ENCODE measurements around the gene RSPH9.
"Not testable (repeated sequence)": the region's sequence is repeated elsewhere in the genome, so short reads cannot be mapped to it uniquely, and the experiment has no call there.

The RSPH9 gene

DNA sequence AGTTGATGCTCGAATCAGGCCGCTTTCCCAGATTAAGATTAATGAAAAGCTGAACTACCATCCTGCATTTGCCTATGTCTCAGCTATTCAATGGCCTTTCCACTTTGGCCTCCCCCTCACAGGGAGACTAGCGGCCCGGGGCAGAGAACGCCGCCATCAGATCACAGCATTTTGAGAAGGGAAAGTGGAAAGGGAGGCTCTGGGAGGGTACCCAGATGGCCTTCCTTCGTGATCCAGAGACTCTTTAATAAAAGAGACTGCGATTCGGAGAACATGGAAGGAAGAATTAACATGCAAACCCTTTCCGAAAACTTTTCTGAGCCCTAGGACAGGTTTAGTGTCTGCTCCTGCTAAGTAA, 42.2 kb downstream of the RSPH9 start:
- no peak for DNase-seq (ENCODE audit: low spot score)

DNA sequence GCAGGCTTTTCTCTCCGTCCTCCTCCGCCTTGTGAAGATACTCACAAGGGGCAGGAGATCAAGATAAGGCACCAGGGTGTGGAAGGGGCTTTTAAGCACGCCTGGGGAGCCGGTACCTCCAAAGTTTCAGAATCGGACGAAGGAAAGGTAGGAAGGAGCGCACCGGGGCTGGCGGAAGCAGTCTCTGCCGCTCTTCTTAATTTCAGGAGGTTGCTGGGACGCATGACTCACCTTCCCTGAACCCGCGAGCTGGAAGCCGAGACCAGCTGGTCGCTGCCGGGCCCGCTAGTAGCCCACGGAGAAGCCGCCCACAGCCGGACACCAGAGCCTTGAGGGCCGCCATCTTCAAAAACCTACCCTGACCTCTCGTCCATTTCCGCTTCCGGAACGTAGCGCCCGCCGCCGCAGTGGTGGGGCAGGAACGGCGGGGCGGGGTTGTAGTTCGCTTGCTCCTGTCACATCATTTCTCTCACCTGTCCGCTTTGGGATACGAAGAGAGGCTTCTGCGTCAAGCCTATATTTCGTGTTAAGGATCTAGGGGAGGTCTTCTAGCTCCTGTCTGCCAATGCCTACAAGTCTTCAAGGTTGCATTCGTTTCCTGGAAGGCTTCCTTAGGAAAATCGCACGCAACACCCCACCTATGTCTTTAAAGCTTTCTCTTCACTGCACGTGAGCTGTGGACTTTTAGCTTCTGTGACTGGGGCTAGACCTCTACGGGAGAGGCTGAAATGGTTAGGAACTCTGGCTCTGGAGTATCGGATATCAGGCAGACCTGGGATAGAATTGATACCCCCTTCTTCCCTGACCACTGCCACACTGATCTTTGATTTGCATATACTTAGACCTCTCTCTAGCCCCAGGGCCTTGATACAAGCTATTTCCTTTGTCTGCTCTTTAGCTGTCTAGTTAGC, 42.9 kb downstream of the RSPH9 start, which contains the start of gene MRPS18A:
Gene MRPS18A (minus strand): TSS at position 355 of the 911 bp plus-strand sequence. CDS start 12 bp downstream, at position 343.
- peak; percentile 72 for DNase-seq (ENCODE audit: low spot score)

DNA sequence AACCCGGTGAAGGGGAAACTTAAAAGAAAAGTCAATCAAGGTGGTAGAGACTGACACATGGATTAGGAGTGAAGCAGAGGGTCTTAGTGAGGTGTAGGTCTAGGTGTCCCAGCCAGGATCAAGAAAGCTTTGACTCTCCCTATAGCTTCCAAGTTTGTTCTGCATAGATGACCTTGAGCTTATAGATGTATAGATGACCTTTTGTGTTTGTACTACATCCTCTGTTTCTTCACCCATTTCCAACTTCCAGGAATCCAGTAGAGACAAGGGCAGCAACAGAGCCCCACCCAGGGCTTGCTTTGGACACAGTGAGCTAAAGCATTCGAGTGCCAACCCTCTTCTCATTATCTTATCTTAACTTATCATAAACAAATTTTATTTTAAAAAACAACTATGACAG, 44.6 kb downstream of the RSPH9 start:
- no peak for DNase-seq (ENCODE audit: low spot score)

DNA sequence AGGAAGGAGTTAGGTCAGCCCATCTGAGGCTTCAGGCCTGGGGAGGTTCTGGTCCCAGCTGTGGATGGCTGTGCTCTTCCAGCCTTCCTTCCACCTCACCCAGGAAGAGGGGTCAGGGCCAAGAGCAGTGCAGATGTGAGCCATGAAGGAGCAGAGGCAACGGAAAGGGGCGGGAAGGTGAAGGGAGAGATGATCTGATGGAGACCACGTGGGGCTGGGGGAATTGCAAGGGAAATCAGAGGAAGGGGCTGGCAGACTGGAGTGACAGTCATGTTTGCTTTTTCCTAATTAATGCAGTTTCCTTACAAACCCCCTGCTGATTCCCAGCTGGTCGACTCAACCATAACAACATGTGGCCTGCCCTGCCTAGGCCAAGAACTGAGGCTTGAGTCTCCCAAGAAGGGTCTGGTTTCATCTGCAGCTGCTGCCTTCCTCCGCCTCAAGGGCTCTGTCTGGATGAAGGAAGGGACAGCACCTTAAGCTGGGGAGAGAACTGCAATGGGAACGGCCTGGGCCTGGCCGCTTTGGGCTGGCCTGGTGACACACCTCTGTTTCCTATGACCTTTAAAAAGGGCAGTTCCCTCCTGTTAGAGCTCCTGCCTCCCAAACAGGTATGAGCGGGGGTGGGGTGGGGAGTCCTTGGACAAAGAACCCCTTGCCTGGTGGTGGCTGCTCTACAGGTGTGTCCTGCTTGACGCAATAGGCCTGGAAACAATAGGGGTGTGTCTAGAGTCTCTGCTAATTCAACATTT, 50.6 kb downstream of the RSPH9 start:
- DNase-seq (ENCODE audit: low spot score), result no peak

DNA sequence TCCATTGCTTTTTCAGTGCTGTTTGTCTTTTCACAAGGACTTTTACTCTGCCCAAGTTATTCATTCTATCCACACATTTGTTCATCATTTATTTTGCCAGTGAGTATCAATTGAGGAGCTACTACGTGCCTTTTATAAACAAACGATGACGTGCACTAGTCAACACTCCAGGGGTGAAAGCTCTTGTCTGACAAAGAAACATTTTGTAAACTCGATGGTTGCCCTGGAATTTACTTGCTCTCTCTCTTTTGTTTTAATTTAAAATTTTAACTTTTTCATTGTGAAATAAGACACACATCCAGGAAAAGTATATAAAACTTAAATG, 51.1 kb downstream of the RSPH9 start:
- DNase-seq (ENCODE audit: low spot score), result no peak

DNA sequence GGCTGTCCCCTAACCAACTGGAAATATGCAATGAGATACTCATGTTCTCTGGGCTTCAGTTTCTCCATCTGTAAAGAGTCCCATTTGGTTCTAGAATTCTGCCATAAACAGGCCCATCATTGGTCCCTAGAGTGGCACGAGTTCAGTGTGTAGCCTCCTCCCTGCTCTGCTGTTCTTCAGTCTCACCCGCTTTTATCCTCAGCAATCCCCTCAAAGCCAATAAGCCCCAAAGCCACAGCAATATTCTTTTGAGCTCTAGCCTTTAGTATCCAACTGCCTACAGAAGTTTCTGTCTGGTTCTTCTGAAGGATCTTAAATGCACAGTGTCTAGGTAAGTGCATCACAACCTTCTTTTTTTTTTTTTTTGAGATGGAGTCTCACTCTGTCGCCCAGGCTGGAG, 52.6 kb downstream of the RSPH9 start:
- DNase-seq (ENCODE audit: low spot score), result no peak

DNA sequence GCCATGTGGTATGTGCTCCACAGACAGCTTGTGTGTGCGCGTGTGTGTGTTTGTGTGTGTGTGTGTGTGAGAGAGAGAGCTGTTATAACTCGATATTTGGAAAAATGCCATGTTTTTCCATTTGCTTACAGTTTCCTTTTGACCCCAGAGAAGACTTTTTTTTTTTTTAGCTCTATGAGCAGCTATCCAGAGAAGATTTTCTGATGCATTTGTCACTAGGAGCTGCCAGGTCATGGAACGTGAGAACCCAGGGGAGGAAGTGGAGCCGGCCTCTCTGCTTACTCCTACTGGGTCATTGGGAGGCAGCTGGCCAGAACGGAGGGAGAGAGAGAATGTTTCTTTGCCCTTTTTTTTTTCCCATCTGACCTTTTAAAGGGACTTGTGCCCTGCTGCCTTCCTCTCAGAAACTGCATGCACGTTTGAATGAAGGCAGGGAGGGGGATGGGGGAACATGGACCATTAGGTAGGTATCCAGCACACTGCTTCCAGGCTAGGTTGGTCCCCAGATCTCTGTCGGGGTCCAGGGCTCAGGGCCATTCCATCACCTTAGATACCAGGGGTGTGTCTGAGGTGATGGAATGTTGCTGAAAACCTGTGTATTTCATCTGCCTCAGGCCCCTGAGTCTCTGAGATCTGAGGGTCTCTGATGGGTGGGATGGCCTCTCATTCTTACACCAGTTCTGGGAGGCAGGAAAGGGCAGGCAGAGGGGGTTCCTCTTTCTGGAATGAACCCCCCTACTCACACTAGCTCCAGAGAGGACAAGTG, 53.9 kb downstream of the RSPH9 start:
- DNase-seq (ENCODE audit: low spot score), result no peak

DNA sequence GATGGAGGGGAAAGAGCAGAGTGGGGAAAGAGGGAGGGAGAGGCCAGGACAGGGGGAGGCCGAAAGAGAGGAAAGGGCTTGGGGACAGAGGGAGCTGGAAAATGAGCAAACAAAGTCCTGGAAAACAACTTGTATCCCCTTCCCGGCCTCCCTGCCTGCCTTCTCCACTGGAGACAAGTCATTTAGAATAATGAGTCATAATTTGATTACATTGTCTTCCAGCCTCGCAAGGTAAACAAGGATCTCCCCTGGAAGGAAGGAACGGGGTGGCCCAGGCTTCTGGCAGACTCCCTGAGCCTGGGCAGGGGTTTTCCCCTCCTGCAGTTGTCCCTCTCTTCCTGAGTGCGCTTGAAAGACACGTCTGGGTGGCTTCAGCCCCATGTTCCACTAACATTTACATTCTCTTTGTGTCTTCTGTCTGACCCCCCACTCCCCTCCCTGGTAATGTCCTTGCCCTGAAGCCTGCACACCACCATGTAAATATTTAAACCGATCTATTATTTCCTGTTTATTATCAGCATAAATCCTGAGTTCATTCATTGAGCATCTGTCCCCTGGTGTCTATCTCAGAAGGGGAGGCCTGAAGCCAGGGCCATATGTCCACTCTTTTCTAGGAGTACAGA, 54.8 kb downstream of the RSPH9 start:
- DNase-seq (ENCODE audit: low spot score), result no peak

DNA sequence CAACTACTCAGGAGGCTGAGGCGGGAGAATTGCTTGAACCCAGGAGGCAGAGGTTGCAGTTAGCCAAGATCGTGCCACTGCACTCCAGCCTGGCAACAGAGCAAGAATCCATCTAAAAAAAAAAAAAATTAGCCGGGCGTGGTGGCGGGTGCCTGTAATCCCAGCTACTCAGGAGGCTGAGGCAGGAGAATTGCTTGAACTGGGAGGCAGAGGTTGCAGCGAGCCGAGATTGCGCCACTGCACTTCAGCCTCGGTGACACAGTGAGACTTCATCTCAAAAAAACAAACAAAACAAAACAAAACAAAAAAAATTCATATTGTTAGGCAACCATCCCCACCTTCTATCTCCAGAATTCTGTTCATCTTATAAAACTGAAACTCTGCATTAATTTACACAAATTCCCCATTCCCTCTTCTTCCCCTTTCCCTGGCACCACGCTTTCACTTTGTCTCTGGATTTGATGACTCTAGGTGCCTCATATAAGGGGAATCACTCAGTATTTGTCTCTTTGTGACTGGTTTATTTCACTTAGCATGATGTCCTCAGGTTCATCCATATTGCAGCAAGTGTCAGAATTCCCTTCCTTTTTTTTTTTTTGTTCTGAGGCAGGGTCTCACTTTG, 56.2 kb downstream of the RSPH9 start:
- not testable (repeated sequence) for DNase-seq (ENCODE audit: low spot score)

DNA sequence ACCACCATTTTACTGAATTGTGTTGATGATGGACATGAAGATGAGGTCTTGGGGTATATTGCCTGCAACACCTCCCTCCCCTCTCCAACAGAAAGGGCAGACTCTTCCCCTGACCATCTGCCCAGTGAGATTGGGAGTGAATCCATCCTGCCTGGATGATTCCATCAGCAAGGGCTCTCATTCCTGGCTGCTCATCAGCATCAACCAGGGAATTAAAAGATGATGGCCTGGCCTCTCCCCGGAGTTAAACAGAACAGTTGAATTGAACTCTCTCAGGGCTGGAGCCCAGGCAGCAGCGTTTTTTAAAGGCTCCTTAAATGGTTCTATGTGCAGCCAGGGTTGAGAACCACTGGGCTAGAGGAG, 57.3 kb downstream of the RSPH9 start:
- no peak for DNase-seq (ENCODE audit: low spot score)

DNA sequence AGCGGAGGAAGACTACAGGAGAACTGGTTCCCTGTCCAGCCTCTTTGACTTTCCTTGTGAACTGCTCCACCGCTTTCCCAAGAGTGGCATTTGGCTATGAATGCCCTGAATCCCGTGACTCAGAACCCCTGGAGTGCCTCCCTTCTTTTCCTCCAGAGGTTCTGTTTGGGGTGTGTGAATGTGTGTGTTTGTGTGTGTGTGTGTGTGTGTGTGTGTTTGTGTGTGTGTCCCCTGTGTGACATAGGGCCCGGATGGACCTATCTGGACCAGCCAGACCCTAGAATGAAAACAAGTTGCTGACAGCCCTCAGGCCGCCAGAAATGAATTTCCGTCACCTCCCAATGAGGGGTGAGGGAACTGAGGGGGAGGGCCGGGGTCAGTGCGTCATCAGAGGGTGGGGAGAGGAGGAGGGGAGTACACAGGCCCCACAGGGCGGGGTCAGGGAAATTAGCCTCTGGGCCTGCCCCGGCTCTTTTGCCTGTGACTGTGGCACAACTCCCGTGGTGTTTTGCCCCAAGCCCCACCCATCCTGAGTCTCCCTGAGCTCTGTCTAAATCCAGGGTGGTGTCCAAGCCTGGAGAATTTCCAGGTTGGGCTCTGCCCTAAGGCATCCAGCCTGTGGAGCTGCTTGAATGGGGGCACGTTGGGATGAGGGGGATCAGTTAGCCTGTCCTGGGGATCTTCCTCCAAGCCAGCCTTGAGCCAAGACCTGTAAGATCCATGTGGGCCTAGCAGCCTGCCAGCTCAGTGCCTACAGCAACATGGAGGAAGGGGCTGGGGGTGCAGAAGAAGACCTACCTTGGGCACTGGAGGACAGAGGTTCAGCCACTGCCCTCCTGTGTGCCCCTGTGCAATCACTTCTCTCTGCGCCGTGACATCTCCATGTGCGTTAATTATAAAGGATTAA, 58.0 kb downstream of the RSPH9 start:
- no peak for DNase-seq (ENCODE audit: low spot score)

DNA sequence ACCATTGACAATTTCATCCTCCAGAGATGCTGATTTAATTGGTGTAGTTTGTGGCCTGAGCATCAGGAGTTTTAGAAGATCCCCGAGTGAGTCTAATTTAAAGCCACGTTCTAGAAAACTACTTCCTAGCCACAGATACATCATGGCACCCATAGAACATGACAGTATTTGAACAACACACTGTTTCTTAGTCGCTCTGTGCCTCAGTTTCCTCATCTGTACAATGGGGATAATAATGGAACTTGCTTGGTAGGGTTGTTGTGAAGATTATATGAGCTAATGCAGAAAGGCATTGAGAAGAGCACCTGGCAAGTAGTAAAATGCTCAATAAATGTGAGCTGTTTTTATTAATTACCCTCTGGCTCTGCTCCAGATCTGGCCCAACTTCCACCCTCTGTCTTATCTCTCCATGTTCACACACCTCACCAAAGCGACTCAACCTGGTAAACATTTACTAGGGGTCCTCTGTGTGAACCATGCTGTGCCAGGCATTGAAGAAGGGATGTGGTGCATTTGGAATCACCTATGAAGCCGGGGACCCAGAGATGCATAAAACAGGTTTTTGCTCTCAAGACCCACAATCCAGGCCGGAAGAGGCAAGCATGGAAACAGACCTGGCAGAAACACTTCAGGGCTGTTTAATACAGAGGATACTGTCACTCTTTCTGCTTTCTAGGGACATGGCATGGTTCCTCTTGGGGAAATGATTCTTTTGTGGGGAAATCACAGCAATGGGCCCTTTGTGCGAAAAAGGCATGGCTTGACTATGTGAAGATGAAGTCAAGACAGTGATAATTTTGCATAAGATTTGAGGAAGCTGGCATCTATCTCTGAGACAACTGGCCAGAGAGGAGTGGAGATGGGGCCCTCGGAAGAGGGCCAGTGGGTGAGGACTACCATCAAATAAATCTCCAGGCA, 58.9 kb downstream of the RSPH9 start:
- DNase-seq (ENCODE audit: low spot score), result no peak

DNA sequence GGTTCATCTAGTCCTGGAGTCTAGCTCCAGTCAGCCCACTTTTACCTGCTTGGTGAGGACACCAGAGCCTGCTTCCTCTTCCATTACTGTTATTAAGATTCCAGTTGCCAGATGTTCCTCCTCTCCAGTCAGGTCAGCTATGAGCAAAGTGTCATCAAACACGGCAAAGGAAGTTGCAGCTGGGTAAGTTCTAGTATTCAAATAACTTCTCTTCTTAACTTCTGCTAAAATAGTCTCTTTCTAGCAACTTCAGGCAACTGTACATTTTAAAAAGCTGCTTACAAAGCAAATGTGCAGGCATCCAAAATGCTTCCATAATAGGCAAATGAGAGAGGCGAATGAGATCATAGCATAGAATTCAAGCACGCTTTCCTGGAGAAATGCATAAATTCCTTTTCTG, 61.2 kb downstream of the RSPH9 start:
- DNase-seq (ENCODE audit: low spot score), result no peak

DNA sequence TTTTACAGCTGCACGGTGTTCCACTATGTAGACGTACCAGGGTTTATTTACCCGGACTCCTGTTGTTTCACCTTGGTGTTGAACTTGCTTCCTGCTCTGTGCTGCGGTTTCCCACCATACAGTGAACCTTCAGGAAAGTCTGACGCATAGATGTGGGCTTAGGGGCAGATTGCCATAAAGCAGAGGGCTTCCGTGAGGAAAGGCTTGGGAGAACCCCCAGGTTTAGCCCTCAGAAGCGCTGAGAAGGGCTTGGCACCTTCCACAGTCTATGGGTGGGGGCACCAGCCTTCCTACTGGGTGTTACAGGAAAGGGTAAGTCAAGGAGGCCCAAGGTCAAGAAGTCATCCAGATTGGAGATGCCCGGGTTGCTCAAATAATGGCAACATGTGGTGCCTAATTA, 62.0 kb downstream of the RSPH9 start:
- DNase-seq (ENCODE audit: low spot score), result no peak

DNA sequence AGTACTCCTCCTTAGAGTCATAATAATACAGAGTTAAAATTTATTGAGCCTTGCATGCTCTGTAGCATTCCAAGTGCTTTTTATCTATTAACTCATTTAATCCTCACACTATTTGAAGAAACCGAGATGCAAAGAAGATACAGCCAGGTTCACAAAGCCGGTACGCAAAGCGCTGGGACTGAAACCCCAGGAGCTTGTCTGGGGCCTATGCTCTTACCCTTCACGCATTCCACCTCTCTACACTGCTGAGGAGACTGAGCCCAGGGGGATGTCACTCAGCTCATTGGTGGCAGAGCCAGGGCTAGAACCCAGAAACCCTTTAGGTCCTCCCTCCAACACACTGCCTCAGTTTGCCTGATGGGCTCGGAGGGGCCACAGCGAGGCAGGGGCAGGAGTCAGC, 62.4 kb downstream of the RSPH9 start:
- DNase-seq (ENCODE audit: low spot score), result no peak

DNA sequence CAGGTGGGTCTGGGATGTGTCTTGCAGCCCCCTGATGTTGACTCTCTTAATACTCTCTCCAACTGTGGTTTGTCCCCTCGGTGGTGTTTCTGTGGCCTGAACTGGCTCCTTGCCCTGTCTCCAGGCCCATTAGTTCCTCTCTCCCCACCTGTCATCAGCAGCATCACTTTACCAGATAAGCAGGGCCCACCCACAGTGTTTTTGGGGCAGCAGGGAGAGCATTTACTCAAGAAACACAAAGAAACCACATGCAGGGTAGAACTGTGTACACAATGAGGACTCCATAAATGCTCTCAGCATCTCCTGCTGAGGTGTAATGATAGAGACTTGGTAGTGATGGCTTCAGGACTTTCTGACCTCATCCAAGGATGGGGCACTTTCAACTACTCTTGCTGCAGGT, 62.9 kb downstream of the RSPH9 start:
- no peak for DNase-seq (ENCODE audit: low spot score)

DNA sequence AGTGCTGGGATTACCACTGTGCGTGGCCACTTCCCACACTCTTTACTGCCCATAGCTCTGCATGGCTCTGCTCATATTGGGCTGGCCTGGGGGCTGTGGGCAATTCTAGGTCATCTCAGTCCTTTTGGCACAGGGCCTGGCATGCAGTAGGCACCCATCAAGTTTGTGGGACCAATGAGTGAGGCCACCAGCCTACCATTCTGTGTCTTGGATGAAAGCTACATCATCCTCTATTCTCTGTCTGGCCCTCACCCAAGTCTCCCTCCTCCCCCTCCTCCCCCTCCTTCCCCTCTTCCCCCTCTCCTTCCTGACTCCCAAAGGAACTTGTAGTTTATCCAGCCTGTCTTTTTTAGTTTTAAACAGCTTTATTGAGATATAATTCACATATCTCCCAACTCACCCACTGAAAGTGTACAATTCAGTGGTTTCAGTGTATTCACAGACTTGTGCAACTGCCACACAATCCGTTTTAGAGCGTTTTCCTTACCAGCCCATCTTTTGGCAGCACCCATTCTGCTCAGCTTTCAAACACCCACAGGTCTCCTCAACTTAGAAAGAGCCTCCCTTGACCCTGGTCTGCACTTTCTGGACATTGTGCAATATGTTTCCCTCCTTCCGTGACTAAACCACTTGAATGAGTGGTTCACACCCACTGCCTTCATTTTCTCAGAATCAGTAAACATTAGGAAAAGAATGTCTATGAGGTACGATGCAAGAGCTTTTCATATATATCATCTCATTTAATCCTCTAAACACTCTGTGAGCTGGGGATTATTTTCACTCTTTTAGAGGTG, 64.2 kb downstream of the RSPH9 start:
- no peak for DNase-seq (ENCODE audit: low spot score)

DNA sequence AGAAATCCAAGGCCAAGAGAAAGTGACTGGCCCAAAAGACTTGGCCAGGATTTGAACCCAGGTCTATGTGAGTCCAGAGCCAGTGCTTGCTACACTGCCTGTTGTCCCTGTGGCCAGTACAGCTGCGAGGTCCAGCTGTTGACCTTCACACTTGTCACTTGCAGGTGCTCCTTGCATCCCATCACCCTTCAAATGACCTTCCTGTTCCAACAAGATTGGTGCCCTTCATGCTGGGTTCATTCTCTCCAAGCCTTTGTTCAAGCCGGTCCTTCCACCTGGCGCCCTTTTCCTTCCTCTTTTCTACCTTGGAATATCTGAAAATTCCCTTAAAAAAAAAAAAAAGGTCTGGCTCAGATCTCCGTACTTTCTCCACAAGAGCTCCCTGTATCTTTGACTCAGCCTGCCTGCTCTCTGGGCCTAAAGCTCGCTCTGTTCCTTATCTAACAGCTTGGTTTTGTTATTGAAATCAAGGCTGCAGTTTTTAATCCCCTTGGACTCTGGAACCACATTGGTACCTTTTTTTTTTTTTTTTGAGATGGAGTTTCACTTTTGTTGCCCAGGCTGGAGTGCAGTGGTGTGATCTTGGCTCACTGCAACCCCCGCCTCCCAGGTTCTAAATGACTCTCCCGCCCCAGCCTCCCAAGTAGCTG, 64.9 kb downstream of the RSPH9 start:
- DNase-seq (ENCODE audit: low spot score), result no peak

All from globus pallidus (tissue), 1 donor.